Osteocyte (in vitro differentiated cells): Measurements from ENCODE around the gene TENM4. TPM values are rescaled to one million over a fixed set of nuclear protein-coding genes. Genes with fewer than 3 reads are reported as not detected.

Source experiments
- DNase-seq: peaks from one replicate; pipeline ENCODE4 v3.0.0; 2021; ENCODE audit warnings: mixed read lengths; ENCODE audit not compliant: unreplicated experiment; ENCODE audit errors: extremely low spot score
- H3K27ac Mint-ChIP-seq: one replicate; pipeline ENCODE4 v1.8.0; 2021; ENCODE audit warnings: mild to moderate bottlenecking, mixed read lengths; ENCODE audit not compliant: unreplicated experiment
- H3K27me3 Mint-ChIP-seq: one replicate; pipeline ENCODE4 v1.8.0; 2021; ENCODE audit warnings: mixed read lengths; ENCODE audit not compliant: unreplicated experiment
- H3K36me3 Mint-ChIP-seq: one replicate; pipeline ENCODE4 v1.8.0; 2021; ENCODE audit warnings: mixed read lengths; ENCODE audit not compliant: unreplicated experiment
- H3K4me1 Mint-ChIP-seq: one replicate; pipeline ENCODE4 v1.8.0; 2021; ENCODE audit warnings: mixed read lengths; ENCODE audit not compliant: unreplicated experiment
- H3K4me3 Mint-ChIP-seq: one replicate; pipeline ENCODE4 v1.8.0; 2021; ENCODE audit warnings: mild to moderate bottlenecking, moderate library complexity, mixed read lengths; ENCODE audit not compliant: unreplicated experiment
- H3K9me3 Mint-ChIP-seq: one replicate; pipeline ENCODE4 v1.8.0; 2021; ENCODE audit warnings: mixed read lengths; ENCODE audit not compliant: unreplicated experiment
- total RNA-seq: library from RNA; stranded (reverse); gene quantifications from 2 replicates; pipeline ENCODE4 v1.2.1, GENCODE V29; 2021
- TF ChIP-seq, protein P1 (sequence below): fragments of 200-600 bp; sonication (generic); IDR thresholded peaks from 2 replicates; pipeline ENCODE4 v1.5.0; 2021; ENCODE audit warnings: antibody characterized with exemption, mild to moderate bottlenecking, moderate library complexity

TENM4 gene
- total RNA-seq, 1 donor from 2014 or later = 74.1 TPM

- Mint-ChIP-seq H3K4me3 (no peak overlapping the region), H3K4me1 (peaks cover 1% of the 10 kb centered on the region), H3K9me3 (no peaks in the 10 kb centered on the region), H3K27ac (no peak overlapping the region), H3K36me3 (peaks cover 2% of the 10 kb centered on the region), H3K27me3 (no peaks in the 10 kb centered on the region)
- TF ChIP-seq, protein P1, sequence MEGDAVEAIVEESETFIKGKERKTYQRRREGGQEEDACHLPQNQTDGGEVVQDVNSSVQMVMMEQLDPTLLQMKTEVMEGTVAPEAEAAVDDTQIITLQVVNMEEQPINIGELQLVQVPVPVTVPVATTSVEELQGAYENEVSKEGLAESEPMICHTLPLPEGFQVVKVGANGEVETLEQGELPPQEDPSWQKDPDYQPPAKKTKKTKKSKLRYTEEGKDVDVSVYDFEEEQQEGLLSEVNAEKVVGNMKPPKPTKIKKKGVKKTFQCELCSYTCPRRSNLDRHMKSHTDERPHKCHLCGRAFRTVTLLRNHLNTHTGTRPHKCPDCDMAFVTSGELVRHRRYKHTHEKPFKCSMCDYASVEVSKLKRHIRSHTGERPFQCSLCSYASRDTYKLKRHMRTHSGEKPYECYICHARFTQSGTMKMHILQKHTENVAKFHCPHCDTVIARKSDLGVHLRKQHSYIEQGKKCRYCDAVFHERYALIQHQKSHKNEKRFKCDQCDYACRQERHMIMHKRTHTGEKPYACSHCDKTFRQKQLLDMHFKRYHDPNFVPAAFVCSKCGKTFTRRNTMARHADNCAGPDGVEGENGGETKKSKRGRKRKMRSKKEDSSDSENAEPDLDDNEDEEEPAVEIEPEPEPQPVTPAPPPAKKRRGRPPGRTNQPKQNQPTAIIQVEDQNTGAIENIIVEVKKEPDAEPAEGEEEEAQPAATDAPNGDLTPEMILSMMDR = no peak
- no peak for DNase-seq
Observed at GRCh38 chr11:78932757-78933156, 508.1 kb downstream of the TENM4 start.

DNA sequence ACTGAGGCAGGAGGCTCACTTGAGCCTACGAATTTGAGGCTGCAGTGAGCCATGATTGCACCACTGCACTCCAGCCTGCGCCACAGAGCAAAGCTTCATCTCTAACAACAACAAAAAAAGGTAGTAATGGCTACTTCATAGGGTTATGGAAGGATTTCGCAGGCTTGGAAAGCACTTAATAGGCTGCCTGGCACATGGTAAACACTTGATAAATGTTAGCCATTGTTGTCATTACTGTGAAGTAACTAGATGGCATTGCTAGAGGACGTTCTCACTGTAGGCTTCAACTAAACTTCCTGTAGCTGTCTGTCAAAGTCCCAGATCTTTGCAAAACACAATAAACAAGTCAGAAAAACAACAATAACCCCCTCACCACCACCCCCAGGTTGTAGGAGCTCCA is 508.9 kb downstream of the TENM4 start:
- Mint-ChIP-seq H3K9me3 (no peaks in the 10 kb centered on the region), H3K36me3 (peaks cover 2% of the 10 kb centered on the region), H3K4me1 (peaks cover 7% of the 10 kb centered on the region), H3K27me3 (no peaks in the 10 kb centered on the region), H3K27ac (no peak overlapping the region), H3K4me3 (no peak overlapping the region)
- TF ChIP-seq, protein P1 = no peak
- no peak for DNase-seq

GRCh38 chr11:78930810-78931523 is 509.9 kb downstream of the TENM4 start:
- H3K27ac Mint-ChIP-seq = no peak overlapping the region
- H3K36me3 Mint-ChIP-seq = peaks cover 2% of the 10 kb centered on the region
- no peak overlapping the region for H3K4me3 Mint-ChIP-seq
- TF ChIP-seq, protein P1 = no peak
- no peaks in the 10 kb centered on the region for H3K27me3 Mint-ChIP-seq
- DNase-seq = no peak
- H3K4me1 Mint-ChIP-seq = peaks cover 11% of the 10 kb centered on the region
- H3K9me3 Mint-ChIP-seq = no peaks in the 10 kb centered on the region

- Mint-ChIP-seq H3K4me1 (peaks cover 17% of the 10 kb centered on the region), H3K36me3 (peaks cover 2% of the 10 kb centered on the region), H3K27ac (no peak overlapping the region)
Observed at GRCh38 chr11:78929906-78930220, 511.0 kb downstream of the TENM4 start.

DNA sequence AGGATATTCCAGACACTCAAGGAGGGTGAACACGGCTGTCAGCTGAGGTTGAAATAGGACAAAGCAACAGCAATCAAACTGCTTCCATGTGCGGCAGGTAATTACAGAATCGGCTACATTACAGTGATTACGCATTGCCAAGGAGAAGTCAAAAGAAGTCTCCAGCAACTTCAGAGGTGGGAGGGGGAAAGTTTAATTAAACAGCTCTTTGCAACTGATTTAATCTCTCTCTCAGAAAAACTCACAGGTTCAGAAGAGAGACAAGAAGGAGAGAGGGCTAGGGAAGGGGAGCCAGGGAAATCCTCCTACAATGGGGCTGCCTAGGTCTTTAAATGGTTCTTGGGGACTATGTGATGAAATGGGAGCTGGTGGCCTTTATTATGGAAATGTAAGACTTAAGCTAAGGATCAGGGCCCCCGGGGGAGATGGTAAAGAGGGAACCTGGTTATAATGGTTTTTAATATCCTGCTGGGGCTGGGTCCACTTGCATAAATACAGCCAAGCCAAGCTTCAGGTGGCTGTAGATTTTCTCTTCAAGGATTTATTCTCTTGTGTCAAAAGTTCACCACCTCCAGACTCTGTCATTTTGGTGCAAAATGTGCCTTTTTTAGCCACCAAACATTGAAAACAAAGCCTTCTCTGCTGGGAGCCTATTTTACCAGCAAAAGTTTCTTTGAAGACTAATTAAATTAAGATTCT is 511.5 kb downstream of the TENM4 start:
- peaks cover 19% of the 10 kb centered on the region for H3K4me1 Mint-ChIP-seq
- no peaks in the 10 kb centered on the region for H3K27me3 Mint-ChIP-seq
- no peak overlapping the region for H3K4me3 Mint-ChIP-seq
- no peaks in the 10 kb centered on the region for H3K9me3 Mint-ChIP-seq
- H3K36me3 Mint-ChIP-seq = peaks cover 2% of the 10 kb centered on the region
- TF ChIP-seq, protein P1 = no peak
- no peak overlapping the region for H3K27ac Mint-ChIP-seq
- DNase-seq = no peak

More at GRCh38 chr11:78929906-78930220, 511.0 kb downstream of the TENM4 start:
- Mint-ChIP-seq H3K4me3 (no peak overlapping the region), H3K9me3 (no peaks in the 10 kb centered on the region), H3K27me3 (no peaks in the 10 kb centered on the region)
- TF ChIP-seq, protein P1 = no peak
- DNase-seq = no peak
